ENCODE measurements around the gene PCDHGA12. TPM values are rescaled to one million over a fixed set of nuclear protein-coding genes. Genes with fewer than 3 reads are reported as not detected.
A peak's percentile ranks its signal among the peaks of the same experiment; 100 is the strongest.

The PCDHGA12 gene
- total RNA-seq, 2 donors from 2014 or later, result 1.4 to 4.1 TPM

- no peak for TF ChIP-seq CTCF (conservative IDR thresholded peaks at IDR 0.05)
- peak; percentile 78 for DNase-seq
- H3K36me3 Mint-ChIP-seq (ENCODE audit: low read depth), result peaks cover 11% of the 10 kb centered on the region
- peak overlapping the region; percentile 69 for H3K27ac Mint-ChIP-seq
- no peaks in the 10 kb centered on the region for H3K9me3 Mint-ChIP-seq
- H3K4me3 Mint-ChIP-seq, result peak overlapping the region; percentile 78
- WGBS, 2 experiments (ENCODE audit: insufficient coverage in 1 of 2, insufficient read length in 1 of 2), result 20 to 56% methylated on average over 50 to 58 of the region's 58 CpGs
- Histone ChIP-seq H3K36me3 (ENCODE audit: control insufficient read depth, insufficient read depth, low read length) (no peaks in the 10 kb centered on the region), H3K4me1 (ENCODE audit: control insufficient read depth, insufficient read depth, low read length) (no peaks in the 10 kb centered on the region), H3K9me3 (ENCODE audit: control insufficient read depth, low read length) (no peaks in the 10 kb centered on the region), H3K9ac (ENCODE audit: extremely low read depth, low read length, poor library complexity, severe bottlenecking) (peak overlapping the region; percentile 51), H3K4me3 (ENCODE audit: low read length) (peak overlapping the region; percentile 86), H3K27ac (ENCODE audit: low read depth, low read length) (no peak overlapping the region), H3K27me3 (ENCODE audit: control insufficient read depth, insufficient read depth, low read length, poor library complexity, severe bottlenecking) (peaks cover 12% of the 10 kb centered on the region)
- H3K27me3 Mint-ChIP-seq (ENCODE audit: insufficient read depth), result peaks cover 31% of the 10 kb centered on the region
- peaks cover 8% of the 10 kb centered on the region for H3K4me1 Mint-ChIP-seq
Observed at GRCh38 chr5:141476132-141476911, 46.0 kb downstream of the PCDHGA12 start.

GRCh38 chr5:141477044-141477575, 46.8 kb downstream of the PCDHGA12 start:
- Mint-ChIP-seq H3K4me3 (peak overlapping the region; percentile 78), H3K27me3 (ENCODE audit: insufficient read depth) (peaks cover 31% of the 10 kb centered on the region), H3K9me3 (no peaks in the 10 kb centered on the region), H3K4me1 (peaks cover 8% of the 10 kb centered on the region), H3K36me3 (ENCODE audit: low read depth) (peaks cover 11% of the 10 kb centered on the region), H3K27ac (no peak overlapping the region)
- Histone ChIP-seq H3K27ac (ENCODE audit: low read depth, low read length) (no peak overlapping the region), H3K4me3 (ENCODE audit: low read length) (peak overlapping the region; percentile 86), H3K36me3 (ENCODE audit: control insufficient read depth, insufficient read depth, low read length) (no peaks in the 10 kb centered on the region), H3K27me3 (ENCODE audit: control insufficient read depth, insufficient read depth, low read length, poor library complexity, severe bottlenecking) (peaks cover 12% of the 10 kb centered on the region), H3K9me3 (ENCODE audit: control insufficient read depth, low read length) (no peaks in the 10 kb centered on the region), H3K4me1 (ENCODE audit: control insufficient read depth, insufficient read depth, low read length) (no peaks in the 10 kb centered on the region), H3K9ac (ENCODE audit: extremely low read depth, low read length, poor library complexity, severe bottlenecking) (no peak overlapping the region)
- WGBS, 2 experiments (ENCODE audit: insufficient coverage in 1 of 2, insufficient read length in 1 of 2), result 91 to 96% methylated on average over 18 to 24 of the region's 24 CpGs
- no peak for TF ChIP-seq CTCF (conservative IDR thresholded peaks at IDR 0.05)
- DNase-seq, result no peak

GRCh38 chr5:141477815-141478214, 47.5 kb downstream of the PCDHGA12 start:
- H3K9me3 Mint-ChIP-seq, result no peaks in the 10 kb centered on the region
- peak; percentile 42 for DNase-seq
- peaks cover 11% of the 10 kb centered on the region for H3K36me3 Mint-ChIP-seq (ENCODE audit: low read depth)
- H3K27me3 Mint-ChIP-seq (ENCODE audit: insufficient read depth), result peaks cover 31% of the 10 kb centered on the region
- H3K27ac ChIP-seq (ENCODE audit: low read depth, low read length), result no peak overlapping the region
- WGBS, 2 experiments (ENCODE audit: insufficient coverage in 1 of 2, insufficient read length in 1 of 2), result 95% methylated on average over 7 to 13 of the region's 13 CpGs
- H3K27me3 ChIP-seq (ENCODE audit: control insufficient read depth, insufficient read depth, low read length, poor library complexity, severe bottlenecking), result peaks cover 12% of the 10 kb centered on the region
- H3K4me1 ChIP-seq (ENCODE audit: control insufficient read depth, insufficient read depth, low read length), result no peaks in the 10 kb centered on the region
- H3K9ac ChIP-seq (ENCODE audit: extremely low read depth, low read length, poor library complexity, severe bottlenecking), result no peak overlapping the region
- no peak for TF ChIP-seq CTCF (conservative IDR thresholded peaks at IDR 0.05)
- H3K4me1 Mint-ChIP-seq, result peaks cover 11% of the 10 kb centered on the region
- H3K4me3 ChIP-seq (ENCODE audit: low read length), result no peak overlapping the region
- no peaks in the 10 kb centered on the region for H3K9me3 ChIP-seq (ENCODE audit: control insufficient read depth, low read length)
- no peak overlapping the region for H3K27ac Mint-ChIP-seq
- H3K36me3 ChIP-seq (ENCODE audit: control insufficient read depth, insufficient read depth, low read length), result no peaks in the 10 kb centered on the region
- peak overlapping the region; percentile 19 for H3K4me3 Mint-ChIP-seq
